Measurements from ENCODE around the gene AHNAK.

AHNAK gene

GRCh38 chr11:62492586-62492985, 54.0 kb downstream of the AHNAK start:
- DNase-seq, result no peak

DNA sequence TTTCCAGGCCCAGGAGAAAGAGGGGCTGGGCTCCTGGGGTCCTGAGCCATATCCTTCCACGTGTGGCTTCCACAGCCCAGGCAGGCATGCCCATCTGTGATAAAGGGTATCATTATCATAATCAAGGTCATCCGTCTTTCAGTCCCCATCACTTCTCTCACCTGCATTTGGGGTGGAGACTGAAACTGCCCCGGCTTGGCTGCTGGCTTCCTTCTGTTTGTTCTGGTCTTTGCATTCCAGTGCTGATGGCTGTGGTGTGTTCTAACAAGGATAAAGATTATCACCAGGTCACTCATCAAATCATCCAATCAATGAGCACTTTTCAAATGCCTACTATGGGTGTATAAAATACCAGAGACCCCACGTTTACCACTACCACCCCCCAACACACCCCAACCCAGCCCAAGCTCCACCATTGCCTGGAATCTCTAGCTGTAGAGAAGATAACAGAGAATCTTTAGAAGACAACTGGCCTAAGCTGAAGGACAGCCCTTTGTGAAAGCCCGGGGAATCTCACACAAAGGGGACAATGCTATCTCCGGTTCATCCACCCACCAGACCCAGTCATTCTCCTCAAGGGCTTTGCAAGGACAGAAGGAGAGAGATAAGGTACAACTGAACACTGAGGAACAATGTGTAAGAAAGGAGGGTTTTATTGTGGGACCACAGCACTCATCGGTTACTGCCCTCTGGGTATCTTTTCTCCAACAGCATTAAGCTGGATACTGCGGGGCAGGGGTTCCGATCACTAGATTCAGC, 54.9 kb downstream of the AHNAK start:
- no peak for DNase-seq

- DNase-seq, result no peak
These were observed 57.4 kb downstream of the AHNAK start for GRCh38 chr11:62489204-62489603.

DNA sequence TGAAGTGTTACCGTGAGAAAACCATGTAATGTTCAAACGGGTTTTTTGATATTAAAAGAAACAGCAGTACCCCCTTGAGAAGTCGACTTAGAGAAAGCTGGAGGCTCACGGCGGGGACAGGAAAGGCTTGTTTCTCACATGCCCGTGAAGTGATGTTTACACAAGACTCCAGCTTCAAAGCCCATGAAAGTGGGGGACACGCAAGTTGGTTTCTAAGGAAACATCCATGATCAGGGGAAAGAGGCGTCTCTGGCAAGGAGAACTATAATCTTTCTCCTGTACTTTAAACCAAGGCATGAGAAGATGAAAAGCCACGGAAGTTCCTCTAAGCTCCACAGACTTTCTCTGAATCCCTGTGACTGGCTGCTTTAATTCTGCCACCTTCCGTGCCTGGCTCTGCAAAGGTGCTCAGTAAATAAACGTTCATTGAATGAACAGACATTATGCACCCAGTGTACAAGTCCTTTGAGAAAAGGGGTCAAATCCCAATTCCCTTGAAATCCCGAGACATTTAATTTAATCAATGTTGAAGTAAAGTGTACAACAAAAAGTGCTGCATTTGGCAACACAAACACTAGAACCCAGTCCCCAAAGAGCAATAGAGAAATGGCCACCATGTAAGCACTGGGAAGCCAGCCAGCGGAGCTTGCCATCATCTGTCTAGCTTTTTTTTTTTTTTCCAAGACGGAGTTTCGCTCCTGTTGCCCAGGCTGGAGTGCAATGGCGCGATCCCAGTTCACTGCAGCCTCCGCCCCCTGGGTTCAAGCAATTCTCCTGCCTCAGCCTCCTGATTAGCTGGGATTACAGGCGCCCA, 58.7 kb downstream of the AHNAK start:
- no peak for DNase-seq

DNA sequence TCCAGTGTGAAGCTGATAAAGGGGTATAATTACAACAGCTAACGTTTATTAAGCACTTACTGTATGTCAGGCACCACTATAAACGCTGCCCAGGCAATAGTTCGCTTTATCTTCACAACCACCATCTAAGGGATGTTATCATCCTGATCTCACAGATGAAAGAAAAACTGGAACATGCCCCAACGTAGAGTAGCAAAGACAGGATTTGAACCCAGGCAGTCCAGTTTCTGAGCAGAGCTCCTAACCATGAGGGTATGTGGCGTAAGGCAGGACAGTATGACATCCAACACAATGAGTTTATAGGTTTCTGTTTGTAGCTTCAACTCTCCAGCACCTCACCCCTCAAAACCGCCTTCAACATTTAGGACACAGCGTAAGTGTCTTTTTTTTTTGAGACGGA, 59.5 kb downstream of the AHNAK start:
- DNase-seq, result no peak

- no peak for DNase-seq
These were observed 62.3 kb downstream of the AHNAK start for GRCh38 chr11:62484352-62484751.

- DNase-seq, result no peak
These were observed 63.9 kb downstream of the AHNAK start for GRCh38 chr11:62482753-62483152.

GRCh38 chr11:62479631-62480201, 66.9 kb downstream of the AHNAK start:
- DNase-seq, result no peak

DNA sequence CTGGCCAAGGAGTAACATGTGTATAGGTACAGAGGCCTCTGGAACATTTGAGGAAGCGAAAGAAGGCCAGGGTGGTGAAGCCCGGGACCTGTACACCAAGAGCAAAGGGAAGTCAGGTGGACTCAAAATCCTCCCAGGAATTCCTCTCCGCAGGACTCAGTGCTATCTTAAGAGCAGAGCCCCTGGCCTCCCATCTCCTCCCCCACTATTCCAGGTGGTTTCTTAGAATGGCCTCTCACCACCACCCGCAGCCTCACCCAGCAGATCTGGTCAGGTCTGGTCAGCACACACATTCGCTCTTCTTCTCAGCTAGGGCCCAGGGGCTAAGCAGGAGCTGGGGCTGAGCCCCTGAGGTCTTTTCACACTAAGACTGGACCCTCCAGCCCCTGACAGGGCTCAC, 68.7 kb downstream of the AHNAK start:
- no peak for DNase-seq

DNA sequence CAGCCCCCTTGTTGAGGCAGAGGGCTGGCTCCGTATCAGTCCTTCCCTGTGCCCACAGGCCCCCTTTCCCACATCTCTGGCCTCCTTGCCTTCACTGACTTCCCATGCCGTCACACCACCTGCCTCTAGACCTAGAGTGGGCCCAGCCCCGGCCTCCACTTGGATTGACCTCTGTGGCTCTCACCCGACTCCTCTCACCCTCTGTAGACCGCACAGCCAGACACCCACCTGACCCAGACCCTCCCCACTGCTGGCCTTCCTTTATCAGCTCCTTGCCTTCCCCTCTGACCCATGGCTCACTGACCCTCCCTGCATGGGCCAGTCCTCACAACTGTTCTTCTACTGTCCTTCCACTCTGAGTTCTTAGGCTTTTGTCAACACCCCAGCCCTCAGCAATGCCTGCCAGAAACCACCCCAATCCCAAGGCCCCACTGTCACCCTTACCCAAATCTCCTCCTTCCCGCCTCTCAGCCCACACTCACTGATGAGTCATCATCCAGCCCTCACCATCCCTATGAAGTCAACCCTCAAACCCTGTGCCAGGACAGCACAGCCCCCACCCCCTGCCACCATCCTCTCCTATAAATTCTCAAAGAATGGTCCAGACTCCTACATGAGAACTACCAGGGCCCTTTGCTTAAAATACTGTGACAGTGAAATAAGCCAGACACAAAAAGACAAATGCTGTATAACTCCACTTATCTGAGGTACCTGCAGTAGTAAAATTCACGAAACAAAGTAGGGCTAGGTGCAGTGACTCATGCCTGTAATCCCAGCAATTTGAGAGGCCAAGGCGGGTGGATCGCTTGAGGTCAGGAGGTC, 74.3 kb downstream of the AHNAK start:
- DNase-seq, result no peak

DNA sequence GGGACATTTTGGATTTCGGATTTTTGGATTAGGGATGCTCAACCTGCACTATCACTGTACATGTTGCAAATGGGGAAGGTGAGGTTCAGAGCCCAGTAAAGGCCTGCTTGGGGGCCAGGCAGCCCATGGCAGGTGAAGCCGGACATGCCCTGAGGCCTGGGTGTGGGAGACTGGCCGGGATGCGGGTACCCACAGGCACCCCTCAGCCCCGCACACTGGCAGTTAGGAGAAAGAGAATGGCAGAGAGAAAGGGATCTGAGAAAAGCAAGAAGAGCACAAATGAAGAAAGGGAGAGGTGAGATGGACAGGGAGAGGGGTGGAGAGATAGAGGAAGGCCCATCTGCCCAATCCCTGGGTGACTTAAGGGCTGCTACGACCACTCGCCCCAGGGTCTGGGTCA, 75.0 kb downstream of the AHNAK start:
- no peak for DNase-seq

GRCh38 chr11:62468577-62468976, 78.0 kb downstream of the AHNAK start:
- DNase-seq, result no peak

DNA sequence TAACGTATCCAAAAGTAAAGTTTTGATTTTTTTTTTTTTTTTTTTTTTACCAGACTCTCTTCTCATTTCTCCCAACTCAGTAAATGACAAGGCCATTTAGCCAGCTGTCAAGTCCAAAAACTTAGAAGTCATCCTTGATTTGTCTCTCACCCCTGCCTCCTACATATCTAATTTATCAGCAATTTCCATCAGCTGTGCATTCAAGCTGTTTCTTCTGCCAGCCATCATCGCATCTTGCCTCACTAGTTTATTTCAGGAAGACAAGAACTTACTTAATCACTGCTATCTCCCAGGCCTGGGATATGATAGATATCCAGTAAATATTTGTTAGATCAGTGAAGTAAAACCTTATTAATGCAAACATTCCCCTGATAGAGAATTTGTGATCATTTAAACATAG, 80.2 kb downstream of the AHNAK start:
- no peak for DNase-seq

- no peak for DNase-seq
These were observed 82.0 kb downstream of the AHNAK start for GRCh38 chr11:62464655-62465054.

GRCh38 chr11:62463121-62463542, 83.5 kb downstream of the AHNAK start:
- DNase-seq, result no peak

GRCh38 chr11:62462508-62462892, 84.1 kb downstream of the AHNAK start:
- DNase-seq, result no peak

DNA sequence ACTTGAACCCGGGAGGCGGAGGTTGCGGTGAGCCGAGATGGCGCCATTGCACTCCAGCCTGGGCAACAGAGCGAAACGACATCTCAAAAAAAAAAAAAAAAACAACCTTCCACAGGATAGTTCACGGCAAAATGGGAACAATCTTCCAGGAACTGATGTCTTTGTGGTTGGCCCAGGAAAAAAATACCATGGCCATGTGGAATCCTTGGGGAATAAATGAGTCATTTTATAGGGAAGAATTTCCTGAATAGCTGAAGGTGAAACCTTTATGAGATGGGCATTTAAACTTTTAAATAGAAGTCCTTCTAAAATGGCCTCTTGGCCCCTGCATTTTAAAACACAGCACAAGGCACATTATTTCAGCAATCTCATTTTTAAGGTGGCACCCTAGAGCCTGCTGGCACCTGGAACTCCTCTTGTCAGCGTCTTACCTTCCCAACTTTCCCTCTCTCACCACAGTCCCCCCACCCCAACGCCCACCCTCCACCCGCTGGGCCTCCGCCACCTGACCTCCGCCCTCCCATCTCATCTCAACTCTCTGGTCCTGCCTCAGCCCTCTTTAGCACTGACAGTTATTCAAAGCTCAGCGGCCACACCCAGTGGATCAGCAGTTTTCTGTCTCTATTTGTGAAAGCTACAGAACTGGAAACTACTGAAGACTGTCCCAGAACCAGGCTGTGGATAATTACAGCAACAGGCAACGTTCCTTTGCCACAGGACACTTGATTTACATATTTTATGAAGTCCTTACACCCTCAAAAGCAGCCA, 84.7 kb downstream of the AHNAK start:
- no peak for DNase-seq

DNA sequence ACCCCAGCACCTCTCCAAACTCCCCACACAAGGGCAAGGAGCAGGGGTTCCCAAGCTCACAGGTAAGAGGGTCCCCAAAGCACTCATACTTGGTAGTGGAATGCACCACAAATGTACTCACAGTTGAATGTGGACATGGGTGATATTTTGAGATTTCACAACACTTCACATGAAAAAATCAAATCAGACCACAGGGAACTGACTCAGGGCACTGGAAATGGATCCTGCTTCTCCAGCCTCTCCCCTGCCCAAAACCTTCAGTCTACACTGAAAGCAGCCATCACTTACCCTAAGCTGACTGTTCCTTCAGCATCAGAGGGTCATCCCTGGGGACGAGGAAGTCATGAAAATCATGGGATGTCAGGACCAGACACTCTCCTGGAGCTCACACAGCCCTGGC, 87.5 kb downstream of the AHNAK start:
- no peak for DNase-seq

DNA sequence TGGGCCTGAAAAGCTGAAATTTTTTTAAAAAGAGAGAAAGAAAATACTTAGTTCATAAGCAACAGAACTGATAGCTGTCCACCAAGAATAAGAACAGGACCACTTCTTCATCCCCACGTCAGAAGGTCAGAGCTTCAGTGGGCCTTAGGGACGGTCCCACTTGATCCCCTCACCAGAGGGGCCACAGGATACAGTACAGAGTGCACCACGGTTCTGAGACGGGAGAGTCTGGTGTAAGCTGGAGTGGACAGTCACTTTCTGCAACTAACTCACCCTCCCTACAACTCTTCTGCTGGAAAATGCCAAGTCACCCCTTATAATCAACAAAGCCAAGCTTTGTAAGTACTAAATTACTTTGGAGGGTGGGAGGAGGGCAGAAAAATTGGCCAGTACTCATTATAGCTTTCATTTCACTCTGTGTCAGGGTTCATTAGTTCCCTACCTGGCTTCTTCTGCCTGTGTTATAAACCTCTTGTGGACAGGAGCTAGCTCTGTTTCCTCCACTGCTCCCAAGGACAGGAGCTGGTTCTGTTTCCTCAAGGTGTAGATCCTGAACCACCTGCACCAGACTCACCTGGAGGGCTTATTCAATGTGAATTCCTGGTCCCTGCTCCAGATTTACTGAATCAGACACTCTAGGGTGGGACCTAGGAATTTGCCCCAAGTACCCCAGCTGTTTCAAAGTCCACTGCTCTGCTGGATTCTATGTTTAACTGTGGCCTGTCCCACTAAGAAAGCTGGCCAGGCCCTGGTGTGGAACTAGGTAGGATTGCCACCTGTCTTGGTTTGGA, 88.2 kb downstream of the AHNAK start:
- DNase-seq, result no peak

DNA sequence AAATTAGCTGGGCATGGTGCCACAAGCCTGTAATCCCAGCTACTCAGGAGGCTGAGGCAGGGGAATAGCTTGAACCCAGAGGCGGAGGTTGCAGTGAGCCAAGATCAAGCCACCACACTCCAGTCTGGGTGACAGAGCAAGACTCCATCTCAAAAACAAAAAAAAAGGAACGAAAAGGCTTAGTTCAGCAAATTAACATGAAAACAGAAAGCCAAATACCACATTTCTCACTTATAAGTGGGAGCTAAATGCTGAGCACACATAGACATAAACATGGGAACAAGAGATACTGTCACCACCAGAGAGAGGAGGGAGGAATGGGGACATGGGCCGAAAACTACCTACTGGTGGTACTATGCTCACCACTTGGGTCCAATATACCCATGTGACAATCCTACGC, 89.1 kb downstream of the AHNAK start:
- DNase-seq, result no peak

- no peak for DNase-seq
These were observed 90.0 kb downstream of the AHNAK start for GRCh38 chr11:62456630-62457029.

Measured in cortex of kidney (tissue), 1 donor.